Measurements from ENCODE around the gene CCDC171. TPM values are rescaled to one million over a fixed set of nuclear protein-coding genes. Genes with fewer than 3 reads are reported as not detected.

CCDC171 gene
- total RNA-seq, 1 donor from 2014 or later, result 5.4 TPM

DNA sequence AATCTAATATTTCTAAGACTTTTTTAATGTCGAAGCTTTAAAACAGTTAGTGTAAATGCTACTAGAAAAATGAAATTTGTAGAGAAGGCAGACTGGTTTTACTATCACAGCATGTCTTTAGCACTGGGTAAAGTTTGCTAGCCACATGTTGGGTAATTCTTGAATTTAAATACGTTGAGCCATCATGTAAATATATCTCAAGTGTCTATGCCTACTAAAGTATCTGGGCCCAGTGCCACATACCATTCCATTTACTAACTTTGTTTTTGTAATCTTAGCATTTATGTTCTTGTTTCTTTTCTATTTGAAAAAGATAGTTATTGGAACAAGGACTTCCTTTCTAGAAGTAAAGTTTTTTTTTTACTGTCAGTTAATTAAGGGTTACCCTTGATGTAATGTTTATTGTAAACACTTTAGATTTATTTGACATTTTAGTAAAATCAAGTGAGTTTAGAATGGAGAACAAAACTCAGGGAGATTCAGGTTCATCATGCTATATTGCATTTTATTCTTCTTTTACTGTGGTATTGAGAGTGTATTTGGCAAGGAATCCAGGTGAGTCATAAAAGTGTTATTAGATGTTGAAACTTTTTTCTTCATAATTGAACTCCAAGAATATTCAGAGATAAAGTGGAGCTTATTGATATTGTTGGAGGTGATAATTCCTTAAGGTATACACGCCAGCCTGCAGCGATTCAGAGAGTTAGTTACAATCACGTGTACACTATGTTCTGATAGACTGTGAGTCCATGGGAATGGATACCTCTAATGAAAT is 182.4 kb downstream of the CCDC171 start:
- H3K9me3 Mint-ChIP-seq (ENCODE audit: unreplicated experiment), result peaks cover 3% of the 10 kb centered on the region
- H3K4me3 Mint-ChIP-seq (ENCODE audit: unreplicated experiment), result no peak overlapping the region
- H3K36me3 Mint-ChIP-seq (ENCODE audit: unreplicated experiment), result peaks cover 6% of the 10 kb centered on the region
- peak overlapping the region; percentile 69 for H3K27ac Mint-ChIP-seq (ENCODE audit: unreplicated experiment)
- H3K27me3 Mint-ChIP-seq (ENCODE audit: unreplicated experiment), result no peaks in the 10 kb centered on the region
- H3K4me1 Mint-ChIP-seq (ENCODE audit: unreplicated experiment), result peaks cover 43% of the 10 kb centered on the region
- DNase-seq (ENCODE audit: extremely low spot score, unreplicated experiment), result no peak
- TF ChIP-seq CTCF (IDR thresholded peaks at IDR 0.05), result no peak

DNA sequence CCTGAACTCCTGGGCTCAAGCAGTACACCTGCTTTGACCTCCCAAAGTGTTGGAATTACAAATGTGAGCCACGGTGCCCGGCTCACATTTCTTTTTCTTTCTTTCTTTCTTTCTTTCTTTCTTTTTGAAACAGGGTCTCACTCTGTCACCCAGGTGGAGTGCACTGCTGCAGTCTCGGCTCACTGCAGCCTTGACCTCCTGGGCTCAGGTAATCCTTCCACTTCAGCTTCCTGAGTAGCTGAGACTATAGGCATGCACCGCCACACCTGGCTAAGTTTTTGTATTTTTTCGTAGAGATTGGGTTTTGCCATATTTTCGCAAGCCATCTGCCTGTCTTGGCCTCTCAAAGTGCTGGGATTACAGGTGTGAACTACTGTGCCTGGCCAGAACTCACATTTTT is 183.7 kb downstream of the CCDC171 start:
- Mint-ChIP-seq H3K27ac (ENCODE audit: unreplicated experiment) (no peak overlapping the region), H3K27me3 (ENCODE audit: unreplicated experiment) (no peaks in the 10 kb centered on the region), H3K4me3 (ENCODE audit: unreplicated experiment) (no peak overlapping the region)

GRCh38 chr9:15738011-15738410 is 185.2 kb downstream of the CCDC171 start:
- no peak for TF ChIP-seq CTCF (IDR thresholded peaks at IDR 0.05)
- H3K36me3 Mint-ChIP-seq (ENCODE audit: unreplicated experiment), result peaks cover 4% of the 10 kb centered on the region
- H3K27me3 Mint-ChIP-seq (ENCODE audit: unreplicated experiment), result no peaks in the 10 kb centered on the region
- no peak for DNase-seq (ENCODE audit: extremely low spot score, unreplicated experiment)
- peak overlapping the region; percentile 65 for H3K4me3 Mint-ChIP-seq (ENCODE audit: unreplicated experiment)
- H3K4me1 Mint-ChIP-seq (ENCODE audit: unreplicated experiment), result peaks cover 43% of the 10 kb centered on the region
- no peaks in the 10 kb centered on the region for H3K9me3 Mint-ChIP-seq (ENCODE audit: unreplicated experiment)
- H3K27ac Mint-ChIP-seq (ENCODE audit: unreplicated experiment), result peak overlapping the region; percentile 51

More for the DNA sequence above, 183.7 kb downstream of the CCDC171 start:
- peaks cover 43% of the 10 kb centered on the region for H3K4me1 Mint-ChIP-seq (ENCODE audit: unreplicated experiment)
- no peaks in the 10 kb centered on the region for H3K9me3 Mint-ChIP-seq (ENCODE audit: unreplicated experiment)
- no peak for TF ChIP-seq CTCF (IDR thresholded peaks at IDR 0.05)
- H3K36me3 Mint-ChIP-seq (ENCODE audit: unreplicated experiment), result peaks cover 9% of the 10 kb centered on the region
- DNase-seq (ENCODE audit: extremely low spot score, unreplicated experiment), result no peak

GRCh38 chr9:15741015-15741414 is 188.2 kb downstream of the CCDC171 start:
- DNase-seq (ENCODE audit: extremely low spot score, unreplicated experiment), result no peak
- no peak overlapping the region for H3K27ac Mint-ChIP-seq (ENCODE audit: unreplicated experiment)
- no peaks in the 10 kb centered on the region for H3K9me3 Mint-ChIP-seq (ENCODE audit: unreplicated experiment)
- H3K36me3 Mint-ChIP-seq (ENCODE audit: unreplicated experiment), result peaks cover 6% of the 10 kb centered on the region
- no peaks in the 10 kb centered on the region for H3K27me3 Mint-ChIP-seq (ENCODE audit: unreplicated experiment)
- TF ChIP-seq CTCF (IDR thresholded peaks at IDR 0.05), result no peak
- no peak overlapping the region for H3K4me3 Mint-ChIP-seq (ENCODE audit: unreplicated experiment)
- H3K4me1 Mint-ChIP-seq (ENCODE audit: unreplicated experiment), result peaks cover 27% of the 10 kb centered on the region

GRCh38 chr9:15743512-15743911 is 190.7 kb downstream of the CCDC171 start:
- Mint-ChIP-seq H3K9me3 (ENCODE audit: unreplicated experiment) (no peaks in the 10 kb centered on the region), H3K27me3 (ENCODE audit: unreplicated experiment) (no peaks in the 10 kb centered on the region), H3K4me3 (ENCODE audit: unreplicated experiment) (no peak overlapping the region), H3K27ac (ENCODE audit: unreplicated experiment) (no peak overlapping the region), H3K4me1 (ENCODE audit: unreplicated experiment) (peaks cover 11% of the 10 kb centered on the region), H3K36me3 (ENCODE audit: unreplicated experiment) (peaks cover 19% of the 10 kb centered on the region)
- TF ChIP-seq CTCF (IDR thresholded peaks at IDR 0.05), result no peak
- no peak for DNase-seq (ENCODE audit: extremely low spot score, unreplicated experiment)

All from osteocyte (in vitro differentiated cells).